ENCODE measurements around the gene PDE12.
"Not testable (repeated sequence)": the region's sequence is repeated elsewhere in the genome, so short reads cannot be mapped to it uniquely, and the experiment has no call there.

PDE12 gene

GRCh38 chr3:57586778-57587177 lies 30.7 kb downstream of the PDE12 start:
- DNase-seq: no peak

- DNase-seq: no peak
Observed at GRCh38 chr3:57587905-57588304, 31.8 kb downstream of the PDE12 start.

GRCh38 chr3:57592306-57592705 lies 36.2 kb downstream of the PDE12 start:
- DNase-seq: no peak

GRCh38 chr3:57594144-57594543 lies 38.1 kb downstream of the PDE12 start:
- DNase-seq: no peak

GRCh38 chr3:57594576-57594975 lies 38.5 kb downstream of the PDE12 start:
- DNase-seq: no peak

- DNase-seq: no peak
Observed at GRCh38 chr3:57596495-57597126, 40.5 kb downstream of the PDE12 start.

GRCh38 chr3:57597127-57597923 lies 41.3 kb downstream of the PDE12 start, which contains the start of gene ARF4:
Gene ARF4 (minus strand): TSS chr3:57597344. CDS start chr3:57597140, 204 bp downstream.
- peak; percentile 86 for DNase-seq

GRCh38 chr3:57598765-57599360 lies 42.8 kb downstream of the PDE12 start:
- DNase-seq: no peak

GRCh38 chr3:57600195-57600594 lies 44.1 kb downstream of the PDE12 start:
- no peak for DNase-seq

- DNase-seq: no peak
Observed at GRCh38 chr3:57604971-57605370, 48.9 kb downstream of the PDE12 start.

- no peak for DNase-seq
Observed at GRCh38 chr3:57605683-57606082, 49.6 kb downstream of the PDE12 start.

- DNase-seq: not testable (repeated sequence)
Observed at GRCh38 chr3:57611870-57612269, 55.8 kb downstream of the PDE12 start.

- no peak for DNase-seq
Observed at GRCh38 chr3:57616233-57616632, 60.2 kb downstream of the PDE12 start.
